Mononuclear cell (primary cell): Measurements from ENCODE around the gene EPN3. TPM values are rescaled to one million over a fixed set of nuclear protein-coding genes. Genes with fewer than 3 reads are reported as not detected.

Experiments
- H3K27me3 ChIP-seq: 2 replicates; pipeline ENCODE4 v1.6.0; 2011; ENCODE audit warnings: low read length, control low read depth; ENCODE audit not compliant: insufficient read depth
- H3K4me1 ChIP-seq: 2 replicates; pipeline ENCODE4 v1.5.1; 2011; ENCODE audit warnings: mild to moderate bottlenecking, low read length, control low read depth; ENCODE audit not compliant: insufficient read depth
- H3K4me3 ChIP-seq: 2 replicates; pipeline ENCODE4 v1.5.1; 2011; ENCODE audit warnings: mild to moderate bottlenecking, low read length, moderate library complexity
- H3K9me3 ChIP-seq: 2 replicates; pipeline ENCODE4 v1.5.1; 2011; ENCODE audit warnings: low read depth, mild to moderate bottlenecking, control low read depth, low read length
- total RNA-seq: library from RNA; depleted of rRNA; stranded (reverse); fragments of >200 nt; gene quantifications from one replicate; pipeline ENCODE4 v1.2.3, GENCODE V29; 2012

The EPN3 gene
- total RNA-seq, 1 donor, result not detected

- Histone ChIP-seq H3K27me3 (no peaks in the 10 kb centered on the region), H3K4me1 (no peaks in the 10 kb centered on the region), H3K4me3 (no peak overlapping the region), H3K9me3 (no peaks in the 10 kb centered on the region)
Observed at GRCh38 chr17:50587571-50587970, 55.0 kb downstream of the EPN3 start.

GRCh38 chr17:50588391-50589049, 56.0 kb downstream of the EPN3 start:
- no peaks in the 10 kb centered on the region for H3K27me3 ChIP-seq
- no peak overlapping the region for H3K4me3 ChIP-seq
- H3K4me1 ChIP-seq, result no peaks in the 10 kb centered on the region
- no peaks in the 10 kb centered on the region for H3K9me3 ChIP-seq

GRCh38 chr17:50589095-50589705, 56.7 kb downstream of the EPN3 start:
- Histone ChIP-seq H3K4me1 (peaks cover under 1% of the 10 kb centered on the region), H3K27me3 (no peaks in the 10 kb centered on the region), H3K4me3 (no peak overlapping the region), H3K9me3 (no peaks in the 10 kb centered on the region)

GRCh38 chr17:50590946-50591737, 58.6 kb downstream of the EPN3 start:
- Histone ChIP-seq H3K9me3 (no peaks in the 10 kb centered on the region), H3K4me1 (peaks cover 5% of the 10 kb centered on the region), H3K4me3 (no peak overlapping the region), H3K27me3 (no peaks in the 10 kb centered on the region)

- Histone ChIP-seq H3K9me3 (no peaks in the 10 kb centered on the region), H3K27me3 (no peaks in the 10 kb centered on the region), H3K4me3 (no peak overlapping the region), H3K4me1 (peaks cover 5% of the 10 kb centered on the region)
Observed at GRCh38 chr17:50593321-50593720, 60.8 kb downstream of the EPN3 start.

Other genes starting within 250 kb of the EPN3 start
- 6.8 TPM for gene XYLT2, start 186.6 kb upstream of the EPN3 start, total RNA-seq
- gene MRPL27, start 159.6 kb upstream of the EPN3 start, total RNA-seq, result 17.1 TPM
- gene EME1, start 159.5 kb upstream of the EPN3 start, total RNA-seq, result 0.52 TPM
- gene LRRC59, start 135.2 kb upstream of the EPN3 start, total RNA-seq, result 59.2 TPM
- gene ACSF2, start 106.5 kb upstream of the EPN3 start, total RNA-seq, result 5.6 TPM
- not detected for gene CHAD, start 63.9 kb upstream of the EPN3 start, total RNA-seq
- 19.5 TPM for gene RSAD1, start 53.9 kb upstream of the EPN3 start, total RNA-seq
- 0.73 TPM for gene MYCBPAP, start 24.3 kb upstream of the EPN3 start, total RNA-seq
- gene SPATA20, start 14.4 kb downstream of the EPN3 start, total RNA-seq, result 18.9 TPM
- gene CACNA1G, start 28.0 kb downstream of the EPN3 start, total RNA-seq, result under 0.01 TPM
- 18.1 TPM for gene ABCC3, start 102.1 kb downstream of the EPN3 start, total RNA-seq
- 22.5 TPM for gene ANKRD40, start 175.2 kb downstream of the EPN3 start, total RNA-seq
- 72.9 TPM for gene LUC7L3, start 186.9 kb downstream of the EPN3 start, total RNA-seq
- 0.21 TPM for gene ANKRD40CL, start 234.8 kb downstream of the EPN3 start, total RNA-seq